Heart left ventricle (tissue), 13 donors: ENCODE data around the gene ANAPC10.

Source experiments
- CTCF ChIP-seq, 12 donors: fragments of 200-600 bp; sonication (generic) in 4 of 12; IDR thresholded peaks; one replicate each; pipeline versions ENCODE4 v1.5.0 to v1.8.0; 2018 to 2022; ENCODE audit warnings: antibody characterized with exemption in 12 of 12, mild to moderate bottlenecking in 5 of 12
- POLR2A ChIP-seq, 2 donors: fragments of 450-650 bp; IDR thresholded peaks; one replicate each; pipeline ENCODE4 v1.6.1; 2017; ENCODE audit warnings: antibody characterized with exemption in 2 of 2, mild to moderate bottlenecking in 2 of 2, moderate library complexity in 2 of 2
- donor health status: ischemic (EF 13 %, LVEDD 7.1; RV severe dilation, severe dysfunction).
- donor health status: DM: no; HTN: yes; CAD: no.
- donor health status: DM: no; HTN: no; CAD: no.
- donor health status: ischemic (EF 25% LVEDD 6.9; RV normal size, moderate dysfunction).
- donor health status: ischemic (EF 25% LVEDD 5.7; RV mildly dilated, moderate dysfunction).
- donor health status: ischemic (EF 35%, LVEDD 5.7; RV mildly dilated, moderate dysfunction).
- donor health status: nonischemic (EF 11% LVEDD 7.7; RV severe dilation, severe dysfunction).
- donor health status: DM: yes; HTN: yes; CAD: no.
- donor health status: PGD.
- donor health status: ischemic (EF 29% LVEDD 5.4; RV normal size, mild dysfunction).
- donor health status: nonischemic (EF 23%, LVEDD 6.1; RV moderate dilation, normal function).

DNA sequence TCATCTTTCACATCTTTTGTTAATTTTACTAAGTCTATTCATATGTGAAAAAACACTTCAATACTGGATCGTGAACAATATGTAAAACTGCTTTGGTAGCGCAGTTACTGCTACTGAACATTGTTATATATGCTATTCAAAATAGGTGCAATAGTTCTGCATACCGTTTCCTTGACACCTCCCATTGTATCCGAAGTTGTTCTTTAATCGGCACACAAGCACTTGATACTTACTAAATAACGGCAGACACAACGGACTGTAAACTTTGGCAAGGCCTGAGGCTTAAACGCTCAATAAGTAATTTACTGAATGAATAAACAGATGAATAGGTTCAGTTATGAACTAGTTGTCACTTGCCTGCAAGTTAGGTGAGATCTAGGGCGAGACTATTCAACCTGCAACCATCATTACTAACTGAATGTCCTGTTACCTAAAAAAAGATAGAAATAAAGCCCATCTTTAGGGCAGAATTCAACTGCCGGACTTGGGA is 620 bp downstream of the ANAPC10 start:
- TF ChIP-seq CTCF (IDR thresholded peaks at IDR 0.05) = peak in 1 of 12 donors; percentile 23
- no peak for TF ChIP-seq POLR2A (IDR thresholded peaks at IDR 0.05)
